B cell (primary cell): Measurements from ENCODE around the gene PACSIN2. TPM values are rescaled to one million over a fixed set of nuclear protein-coding genes. Genes with fewer than 3 reads are reported as not detected.

ENCODE experiments used
- ATAC-seq: fragments of 200-7000 bp; cut with Tn5 transposase; one replicate; pipeline ENCODE4 v1.10.0; 2021; ENCODE audit warnings: low read depth, mild to moderate bottlenecking, moderate number of reproducible peaks, moderate library complexity
- CTCF ChIA-PET: fragments of 350-600 bp; sonication (Branson Sonifier 250); formaldehyde crosslinking; loops from one replicate; lab custom pipeline; 2021; ENCODE audit warnings: antibody characterized with exemption, inconsistent platforms; lab: Charles Lee
- POLR2A ChIA-PET: fragments of 350-600 bp; sonication (Branson Sonifier 250); formaldehyde crosslinking; loops from one replicate; lab custom pipeline; 2021; ENCODE audit warnings: antibody characterized with exemption; lab: Charles Lee
- DNase-seq: peaks from one replicate; pipeline ENCODE4 v3.0.0; 2013
- H2AFZ ChIP-seq: 2 replicates; pipeline ENCODE4 v1.6.1; 2012; ENCODE audit warnings: mild to moderate bottlenecking, low read depth, low read length; ENCODE audit not compliant: insufficient read depth, poor library complexity, severe bottlenecking
- H3K27ac ChIP-seq, 2 donors: 1 replicate in 1 of 2; 2 replicates in 1 of 2; pipeline ENCODE4 v1.5.1; 2012 to 2013; ENCODE audit warnings: low read length in 2 of 2, mild to moderate bottlenecking in 2 of 2, moderate library complexity in 1 of 2
- H3K27me3 ChIP-seq, 4 experiments: fragments of 200-600 bp in 1 of 4; sonication (generic) in 1 of 4; replicated peaks in 1 of 4; 1 replicate in 2 of 4; 2 replicates in 2 of 4; pipeline versions ENCODE4 v1.6.1 to v1.7.0; 2013 to 2016; ENCODE audit warnings: low read length in 3 of 4, mild to moderate bottlenecking in 2 of 4, mixed read lengths in 1 of 4, moderate library complexity in 1 of 4; ENCODE audit not compliant: insufficient read depth in 4 of 4, control insufficient read depth in 3 of 4; ENCODE audit errors: control extremely low read depth in 1 of 4
- H3K36me3 ChIP-seq, 2 experiments: replicated peaks in 1 of 2; 1 replicate in 1 of 2; 2 replicates in 1 of 2; pipeline versions ENCODE4 v1.6.1 to v1.7.1; 2013; ENCODE audit warnings: low read length in 1 of 2; ENCODE audit not compliant: insufficient read depth in 2 of 2, control insufficient read depth in 1 of 2; ENCODE audit errors: control extremely low read depth in 1 of 2, extremely low read depth in 1 of 2
- H3K4me1 ChIP-seq, 2 donors: fragments of 200-600 bp in 1 of 2; sonication (generic) in 1 of 2; 1 replicate in 1 of 2; 2 replicates in 1 of 2; pipeline versions ENCODE4 v1.5.1 to v1.6.1; 2013 to 2017; ENCODE audit warnings: low read length in 2 of 2; ENCODE audit not compliant: control insufficient read depth in 2 of 2, insufficient read depth in 2 of 2
- H3K4me2 ChIP-seq: replicated peaks from 2 replicates; pipeline ENCODE3; 2012; ENCODE audit warnings: mild to moderate bottlenecking, low read depth, low read length; ENCODE audit not compliant: poor library complexity, severe bottlenecking
- H3K4me3 ChIP-seq, 5 experiments: fragments of 200-600 bp in 1 of 5; sonication (generic) in 1 of 5; 1 replicate in 3 of 5; 2 replicates in 2 of 5; pipeline versions ENCODE4 v1.5.1 to v1.7.0; 2011 to 2016; ENCODE audit warnings: low read length in 4 of 5, mild to moderate bottlenecking in 4 of 5, low read depth in 2 of 5, control low read depth in 1 of 5, moderate library complexity in 1 of 5; ENCODE audit not compliant: insufficient read depth in 1 of 5; ENCODE audit errors: control extremely low read depth in 1 of 5, extremely low read depth in 1 of 5
- H3K79me2 ChIP-seq: fragments of 200-600 bp; sonication (generic); one replicate; pipeline ENCODE4 v1.6.0; 2016; ENCODE audit warnings: low read length; ENCODE audit not compliant: control insufficient read depth, insufficient read depth
- H3K9ac ChIP-seq: fragments of 200-600 bp; sonication (generic); 2 replicates; pipeline ENCODE4 v1.6.1; 2017; ENCODE audit warnings: mild to moderate bottlenecking, low read length, moderate library complexity
- H3K9me3 ChIP-seq, 3 donors: one replicate each; pipeline versions ENCODE4 v1.6.1 to v1.7.1; 2013; ENCODE audit warnings: low read length in 2 of 3; ENCODE audit not compliant: control insufficient read depth in 2 of 3, insufficient read depth in 1 of 3; ENCODE audit errors: control extremely low read depth in 1 of 3
- H4K20me1 ChIP-seq: 2 replicates; pipeline ENCODE4 v1.6.0; 2012; ENCODE audit warnings: mild to moderate bottlenecking, low read length; ENCODE audit not compliant: insufficient read depth, control insufficient read depth, poor library complexity, severe bottlenecking
- H3K27ac Mint-ChIP-seq: one replicate; pipeline ENCODE4 v1.8.0; 2021; ENCODE audit warnings: mixed read lengths
- H3K27me3 Mint-ChIP-seq: one replicate; pipeline ENCODE4 v1.8.0; 2021; ENCODE audit warnings: mixed read lengths
- H3K4me1 Mint-ChIP-seq: one replicate; pipeline ENCODE4 v1.8.0; 2021; ENCODE audit warnings: mixed read lengths
- H3K4me3 Mint-ChIP-seq: one replicate; pipeline ENCODE4 v1.8.0; 2021; ENCODE audit warnings: mixed read lengths
- H3K9me3 Mint-ChIP-seq: one replicate; pipeline ENCODE4 v1.8.0; 2022; ENCODE audit warnings: mixed read lengths; ENCODE audit not compliant: insufficient read depth
- CTCF ChIP-seq: fragments of 200-600 bp; IDR thresholded peaks from one replicate; pipeline ENCODE4 v1.8.0; 2022; ENCODE audit warnings: antibody characterized with exemption, mild to moderate bottlenecking
- EZH2 ChIP-seq: IDR thresholded peaks from 2 replicates; pipeline ENCODE4 v1.6.1; 2012; ENCODE audit warnings: borderline replicate concordance, low read depth, mild to moderate bottlenecking, moderate library complexity, low read length; ENCODE audit not compliant: insufficient read depth, poor library complexity, severe bottlenecking
- WGBS: methylation state at CpG from one replicate; pipeline ENCODE4 v1.1.5; 2013; ENCODE audit warnings: missing lambda C conversion rate; ENCODE audit not compliant: insufficient coverage; 5-methylcytosine and 5-hydroxymethylcytosine counted together
- intact Hi-C: fragments of 100-400 bp; cut with micrococcal nuclease; formaldehyde crosslinking; loops from one replicate; pipeline ENCODE4 v1.10.0; 2022
- polyA plus RNA-seq: library from polyadenylated mRNA; depleted of rRNA; stranded (reverse); fragments of >200 nt; gene quantifications from 2 replicates; pipeline ENCODE4 v1.2.3, GENCODE V29; 2012
- total RNA-seq, 2 donors: library from RNA; stranded (reverse); fragments of 120-200 nt in 1 of 2; gene quantifications; 1 replicate in 1 of 2; 2 replicates in 1 of 2; pipeline versions ENCODE4 v1.2.3 to v1.2.4, GENCODE V29; 2013 to 2022

PACSIN2 gene
- total and polyA plus RNA-seq, 2 donors (not counting 1 experiment from before 2014, with no cell fraction given): 26.9 to 59.3 TPM

DNA sequence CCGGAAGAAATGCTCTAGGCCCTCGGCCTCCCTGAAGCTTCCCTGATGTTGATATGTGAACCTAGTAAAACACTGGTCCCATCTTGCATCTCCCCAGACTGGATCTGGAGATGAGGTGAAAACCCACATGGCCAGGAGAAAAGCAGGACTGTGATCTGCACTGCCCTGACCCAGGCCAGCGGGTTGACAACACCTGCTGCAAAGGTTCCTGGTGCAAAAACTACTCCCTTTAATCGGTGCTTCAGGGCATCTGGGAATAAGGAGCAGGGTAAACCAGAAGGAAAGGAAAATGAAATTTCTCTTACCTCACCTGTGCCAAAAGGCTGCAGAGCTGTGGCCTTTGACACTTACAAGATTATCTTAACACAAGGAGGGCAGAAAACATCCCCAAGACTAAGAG, 30.6 kb downstream of the PACSIN2 start:
- DNase-seq: no peak
- Histone ChIP-seq H3K9me3 (no peaks in the 10 kb centered on the region), H3K9ac (no peak overlapping the region), H3K79me2 (peaks cover 70% of the 10 kb centered on the region), H4K20me1 (peaks cover 47% of the 10 kb centered on the region), H3K27ac (no peak overlapping the region), H3K4me1 (no peaks in the 10 kb centered on the region), H2AFZ (no peak overlapping the region), H3K4me2 (no peak overlapping the region), H3K36me3 (peaks cover 0 to 6% of the 10 kb centered on the region in 2 experiments), H3K4me3 (no peak overlapping the region), H3K27me3 (no peaks in the 10 kb centered on the region)
- ChIA-PET POLR2A (interaction anchor here (0.7 kb wide), 2 partner anchors 25 to 219 kb away, joined by 3 read pairs; no protein-coding TSS in a partner anchor), CTCF (interaction anchor here (0.5 kb wide), 1 partner anchor 1559 kb away, joined by 3 read pairs; no protein-coding TSS in a partner anchor)
- H3K27me3 Mint-ChIP-seq: no peaks in the 10 kb centered on the region
- no peak for ATAC-seq
- H3K27ac Mint-ChIP-seq: no peak overlapping the region
- no peak for TF ChIP-seq CTCF
- no peak for TF ChIP-seq EZH2
- H3K9me3 Mint-ChIP-seq: no peaks in the 10 kb centered on the region
- WGBS: 100% methylated on average over 1 of the region's 4 CpGs
- peaks cover 27% of the 10 kb centered on the region for H3K4me1 Mint-ChIP-seq
- intact Hi-C loops: no loop called here
- no peak overlapping the region for H3K4me3 Mint-ChIP-seq

GRCh38 chr22:42983470-42983869, 31.5 kb downstream of the PACSIN2 start:
- Histone ChIP-seq H3K27ac (no peak overlapping the region), H4K20me1 (peaks cover 49% of the 10 kb centered on the region), H3K4me2 (no peak overlapping the region), H3K79me2 (peaks cover 69% of the 10 kb centered on the region), H3K9me3 (no peaks in the 10 kb centered on the region), H3K4me1 (peaks cover 0 to 4% of the 10 kb centered on the region in 2 donors), H2AFZ (no peak overlapping the region), H3K27me3 (no peaks in the 10 kb centered on the region), H3K4me3 (no peak overlapping the region), H3K9ac (no peak overlapping the region), H3K36me3 (peaks cover 0 to 6% of the 10 kb centered on the region in 2 experiments)
- Mint-ChIP-seq H3K27me3 (no peaks in the 10 kb centered on the region), H3K27ac (no peak overlapping the region), H3K4me3 (no peak overlapping the region), H3K4me1 (peaks cover 31% of the 10 kb centered on the region), H3K9me3 (no peaks in the 10 kb centered on the region)
- POLR2A ChIA-PET: interaction anchor here (0.7 kb wide), 1 partner anchor 21 kb away, joined by 5 read pairs; no protein-coding TSS in a partner anchor
- ATAC-seq (no peak), DNase-seq (no peak)
- intact Hi-C loops: no loop called here
- CTCF ChIA-PET: interaction anchor here (0.6 kb wide), 1 partner anchor 204 kb away, joined by 3 read pairs; no protein-coding TSS in a partner anchor
- TF ChIP-seq CTCF (no peak), EZH2 (no peak)
